Mesendoderm (in vitro differentiated cells): ENCODE measurements around the gene PPP2R5C.

Experiments
- DNase-seq: peaks from one replicate; pipeline ENCODE4 v3.0.0; 2013
- H2AK5ac ChIP-seq: 2 replicates; pipeline ENCODE4 v1.6.1; 2013; ENCODE audit warnings: low read length, inconsistent platforms
- H2BK120ac ChIP-seq: 2 replicates; pipeline ENCODE4 v1.6.1; 2013; ENCODE audit warnings: low read depth, mild to moderate bottlenecking, low read length, moderate library complexity, mixed read lengths
- H2BK15ac ChIP-seq: replicated peaks from 2 replicates; pipeline ENCODE4 v1.6.1; 2013; ENCODE audit warnings: low read depth, mild to moderate bottlenecking, moderate library complexity
- H2BK5ac ChIP-seq: 2 replicates; pipeline ENCODE4 v1.6.1; 2013; ENCODE audit warnings: low read length, inconsistent platforms
- H3K18ac ChIP-seq: 2 replicates; pipeline ENCODE4 v1.6.1; 2013; ENCODE audit warnings: mild to moderate bottlenecking, low read length, mixed read lengths
- H3K23ac ChIP-seq: one replicate; pipeline ENCODE4 v1.6.1; 2013; ENCODE audit warnings: low read length
- H3K27ac ChIP-seq: 2 replicates; pipeline ENCODE4 v1.5.1; 2013; ENCODE audit warnings: low read depth, mild to moderate bottlenecking, inconsistent platforms, low read length, moderate library complexity
- H3K27me3 ChIP-seq: 2 replicates; pipeline ENCODE4 v1.6.1; 2013; ENCODE audit warnings: low read length, control low read depth, mild to moderate bottlenecking, inconsistent platforms; ENCODE audit not compliant: insufficient read depth, poor library complexity
- H3K36me3 ChIP-seq: 2 replicates; pipeline ENCODE4 v1.6.1; 2013; ENCODE audit warnings: low read length, inconsistent platforms; ENCODE audit not compliant: control insufficient read depth, insufficient read depth
- H3K4ac ChIP-seq: one replicate; pipeline ENCODE4 v1.6.1; 2013; ENCODE audit warnings: low read depth, mild to moderate bottlenecking, low read length, moderate library complexity
- H3K4me1 ChIP-seq: 2 replicates; pipeline ENCODE4 v1.6.1; 2013; ENCODE audit warnings: low read depth, low read length, inconsistent platforms; ENCODE audit not compliant: control insufficient read depth
- H3K4me2 ChIP-seq: 2 replicates; pipeline ENCODE4 v1.6.1; 2013; ENCODE audit warnings: low read length
- H3K4me3 ChIP-seq: 2 replicates; pipeline ENCODE4 v1.5.1; 2013; ENCODE audit warnings: mild to moderate bottlenecking, low read length
- H3K56ac ChIP-seq: one replicate; pipeline ENCODE4 v1.6.1; 2013; ENCODE audit warnings: low read length
- H3K79me1 ChIP-seq: 2 replicates; pipeline ENCODE4 v1.6.1; 2013; ENCODE audit warnings: low read length, inconsistent platforms
- H3K79me2 ChIP-seq: 2 replicates; pipeline ENCODE4 v1.6.1; 2013; ENCODE audit warnings: mild to moderate bottlenecking, low read length; ENCODE audit not compliant: control insufficient read depth, insufficient read depth
- H3K9ac ChIP-seq: 2 replicates; pipeline ENCODE4 v1.6.1; 2013; ENCODE audit warnings: low read length, inconsistent platforms
- H4K5ac ChIP-seq: one replicate; pipeline ENCODE4 v1.6.1; 2013; ENCODE audit warnings: low read length
- H4K8ac ChIP-seq: one replicate; pipeline ENCODE4 v1.6.1; 2013; ENCODE audit warnings: low read depth, mild to moderate bottlenecking, control low read depth, low read length, moderate library complexity
- WGBS: extraction: QIAGEN DNeasy Blood & Tissue Kit; methylation state at CpG from one replicate; pipeline ENCODE4 v1.1.7; 2013; ENCODE audit warnings: low lambda C conversion rate, missing lambda C conversion rate; ENCODE audit not compliant: insufficient coverage; ENCODE audit errors: extremely low coverage; 5-methylcytosine and 5-hydroxymethylcytosine counted together

PPP2R5C gene

DNA sequence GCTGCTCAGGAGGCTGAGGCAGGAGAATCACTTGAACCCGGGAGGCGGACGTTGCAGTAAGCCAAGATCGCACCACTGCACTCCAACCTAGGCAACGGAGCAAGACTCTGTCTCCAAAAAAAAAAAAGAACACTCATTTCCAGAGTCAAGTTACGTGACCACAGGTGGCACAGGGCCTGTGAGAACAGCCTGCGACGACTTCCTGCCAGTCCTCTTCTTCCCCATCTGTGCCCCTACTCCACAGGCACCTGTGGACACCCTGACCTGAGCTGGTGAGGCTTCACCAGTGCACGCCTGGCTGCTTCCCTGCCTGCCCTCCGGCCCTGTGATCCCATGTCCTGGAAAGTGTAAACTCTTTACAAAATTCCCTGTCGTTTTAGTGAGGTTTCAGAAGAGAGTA lies 77.7 kb downstream of the PPP2R5C start:
- H3K4me2 ChIP-seq: no peak overlapping the region
- no peak overlapping the region for H3K4ac ChIP-seq
- no peak overlapping the region for H4K5ac ChIP-seq
- no peak overlapping the region for H3K18ac ChIP-seq
- no peak for DNase-seq
- no peak overlapping the region for H3K9ac ChIP-seq
- no peak overlapping the region for H3K23ac ChIP-seq
- H2AK5ac ChIP-seq: no peak overlapping the region
- no peak overlapping the region for H2BK120ac ChIP-seq
- H3K56ac ChIP-seq: no peak overlapping the region
- H3K4me3 ChIP-seq: no peak overlapping the region
- WGBS: no CpG with 5 or more reads among the region's 11 CpGs
- no peaks in the 10 kb centered on the region for H3K36me3 ChIP-seq
- peaks cover 2% of the 10 kb centered on the region for H3K4me1 ChIP-seq
- H3K79me1 ChIP-seq: peaks cover 23% of the 10 kb centered on the region
- H2BK15ac ChIP-seq: no peak overlapping the region
- H3K27me3 ChIP-seq: no peaks in the 10 kb centered on the region
- no peak overlapping the region for H3K27ac ChIP-seq
- peaks cover 10% of the 10 kb centered on the region for H3K79me2 ChIP-seq
- H4K8ac ChIP-seq: no peak overlapping the region
- no peak overlapping the region for H2BK5ac ChIP-seq

DNA sequence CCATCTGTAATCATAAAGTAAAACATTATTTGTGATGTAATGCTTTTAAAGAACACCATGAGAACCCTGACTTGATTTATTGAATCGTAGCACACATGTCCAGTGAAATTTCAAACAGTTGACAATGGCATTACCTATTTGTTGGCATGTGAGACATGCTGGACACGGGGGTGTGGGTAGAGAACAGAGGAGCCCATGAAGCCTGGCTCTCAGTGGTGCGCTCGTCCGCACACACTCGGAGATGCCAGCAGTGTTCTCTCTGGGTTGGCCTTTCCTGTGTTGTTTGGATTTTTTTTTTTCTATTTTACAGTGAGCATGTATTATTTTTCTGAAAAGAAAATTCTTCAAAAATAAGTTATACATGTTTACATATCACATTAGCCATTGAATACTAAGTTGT lies 78.2 kb downstream of the PPP2R5C start:
- no peak overlapping the region for H3K4ac ChIP-seq
- DNase-seq: no peak
- H2AK5ac ChIP-seq: no peak overlapping the region
- H3K36me3 ChIP-seq: no peaks in the 10 kb centered on the region
- no CpG with 5 or more reads among the region's 6 CpGs for WGBS
- no peak overlapping the region for H3K4me3 ChIP-seq
- H3K27me3 ChIP-seq: no peaks in the 10 kb centered on the region
- H3K79me1 ChIP-seq: peaks cover 24% of the 10 kb centered on the region
- H3K27ac ChIP-seq: no peak overlapping the region
- no peak overlapping the region for H2BK15ac ChIP-seq
- H4K8ac ChIP-seq: no peak overlapping the region
- H3K56ac ChIP-seq: no peak overlapping the region
- H3K23ac ChIP-seq: no peak overlapping the region
- no peak overlapping the region for H4K5ac ChIP-seq
- H3K79me2 ChIP-seq: peaks cover 9% of the 10 kb centered on the region
- no peak overlapping the region for H2BK120ac ChIP-seq
- no peak overlapping the region for H3K4me2 ChIP-seq
- H2BK5ac ChIP-seq: no peak overlapping the region
- H3K4me1 ChIP-seq: peaks cover 2% of the 10 kb centered on the region
- no peak overlapping the region for H3K9ac ChIP-seq
- H3K18ac ChIP-seq: no peak overlapping the region

DNA sequence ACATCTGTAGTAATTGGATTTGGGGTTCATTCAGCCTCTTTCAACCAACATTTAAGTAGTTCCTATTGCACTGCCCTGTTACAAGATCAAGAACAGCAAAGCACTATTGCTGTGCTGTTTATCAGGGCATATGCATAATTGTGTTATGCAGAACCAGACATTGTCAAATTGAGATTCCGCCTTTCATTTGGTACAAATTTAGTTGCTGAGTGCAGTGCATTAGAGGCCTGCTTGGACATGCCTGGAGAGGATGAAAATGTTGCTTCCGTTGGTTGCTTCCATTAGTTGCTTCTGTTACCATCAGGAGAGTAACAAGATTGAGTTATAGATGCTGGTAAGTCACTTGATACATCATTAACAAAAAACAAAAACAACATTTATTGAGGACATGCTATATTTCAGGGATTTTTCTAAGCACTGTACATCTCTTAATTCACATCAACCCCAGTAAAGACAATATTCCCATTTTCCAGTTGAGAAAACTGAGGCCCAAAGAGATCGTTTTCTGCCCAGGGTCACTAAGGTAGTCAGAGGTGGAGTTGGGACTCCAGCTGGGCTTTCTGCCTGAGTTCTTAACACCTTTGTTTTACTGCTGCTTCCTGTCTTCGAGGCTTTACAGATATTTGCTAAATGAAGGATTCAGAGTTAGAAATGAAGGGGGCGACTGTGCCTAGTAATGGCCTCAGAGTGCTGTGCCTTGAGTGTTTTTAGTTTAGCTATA lies 79.3 kb downstream of the PPP2R5C start:
- WGBS: no CpG with 5 or more reads among the region's 5 CpGs
- Histone ChIP-seq H2BK5ac (no peak overlapping the region), H3K27ac (no peak overlapping the region), H3K4me1 (peaks cover 2% of the 10 kb centered on the region), H3K79me2 (peaks cover 7% of the 10 kb centered on the region), H3K36me3 (no peaks in the 10 kb centered on the region), H3K27me3 (no peaks in the 10 kb centered on the region), H3K9ac (no peak overlapping the region), H3K4ac (no peak overlapping the region), H3K56ac (no peak overlapping the region), H3K79me1 (peaks cover 19% of the 10 kb centered on the region), H2BK15ac (no peak overlapping the region), H3K23ac (no peak overlapping the region), H4K5ac (no peak overlapping the region), H3K4me3 (no peak overlapping the region), H2AK5ac (no peak overlapping the region), H3K18ac (no peak overlapping the region), H3K4me2 (no peak overlapping the region), H2BK120ac (no peak overlapping the region), H4K8ac (no peak overlapping the region)
- DNase-seq: peak; percentile 44

DNA sequence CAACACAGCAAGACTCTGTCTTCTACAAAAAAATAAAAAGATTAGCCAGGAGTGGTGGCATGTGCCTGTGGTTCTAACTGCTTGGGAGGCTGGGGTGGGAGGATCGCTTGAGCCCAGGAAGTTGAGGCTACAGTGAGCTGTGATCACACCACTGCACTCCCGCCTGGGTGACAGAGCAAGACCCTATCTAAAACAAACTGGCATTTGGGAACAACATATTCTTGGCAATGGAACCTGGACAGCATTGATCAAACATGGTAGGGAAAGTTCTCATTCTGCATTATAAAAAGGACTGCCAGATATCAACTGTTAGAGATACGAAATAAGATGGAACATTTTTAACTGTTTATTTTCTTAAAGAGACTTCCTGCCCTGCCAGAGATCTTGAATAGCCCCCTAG lies 81.5 kb downstream of the PPP2R5C start:
- no CpG with 5 or more reads among the region's 3 CpGs for WGBS

DNA sequence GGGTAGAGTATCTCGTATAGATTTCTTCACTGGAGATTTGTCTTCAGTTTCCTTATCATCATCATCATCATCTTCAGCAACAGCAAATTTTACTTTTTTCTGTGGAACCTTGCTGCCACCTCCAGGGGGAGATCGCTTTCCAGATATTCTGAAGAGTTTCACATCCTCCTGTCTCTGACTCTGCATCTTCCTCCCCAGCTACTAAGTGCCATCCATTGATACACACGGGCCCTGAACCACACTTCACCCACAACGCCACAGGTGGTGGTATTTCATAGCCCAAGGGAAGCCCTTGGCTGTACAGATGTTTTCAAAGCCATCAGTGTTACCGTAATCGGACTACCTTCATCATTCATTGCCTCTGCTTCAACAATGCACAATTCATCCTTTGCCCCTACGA lies 82.2 kb downstream of the PPP2R5C start:
- H3K36me3 ChIP-seq: no peaks in the 10 kb centered on the region
- H3K4me3 ChIP-seq: no peak overlapping the region
- H3K4me1 ChIP-seq: peaks cover 2% of the 10 kb centered on the region
- peak; percentile 30 for DNase-seq
- H3K18ac ChIP-seq: no peak overlapping the region
- H2BK15ac ChIP-seq: no peak overlapping the region
- H2BK5ac ChIP-seq: no peak overlapping the region
- WGBS: no CpG with 5 or more reads among the region's 7 CpGs
- H3K9ac ChIP-seq: no peak overlapping the region
- H3K79me1 ChIP-seq: peaks cover 16% of the 10 kb centered on the region
- H4K5ac ChIP-seq: no peak overlapping the region
- peaks cover 4% of the 10 kb centered on the region for H3K79me2 ChIP-seq
- H3K56ac ChIP-seq: no peak overlapping the region
- no peak overlapping the region for H3K23ac ChIP-seq
- no peak overlapping the region for H3K4ac ChIP-seq
- no peak overlapping the region for H2BK120ac ChIP-seq
- H2AK5ac ChIP-seq: no peak overlapping the region
- H3K27ac ChIP-seq: no peak overlapping the region
- H3K27me3 ChIP-seq: no peaks in the 10 kb centered on the region
- no peak overlapping the region for H3K4me2 ChIP-seq
- H4K8ac ChIP-seq: no peak overlapping the region

More for the DNA sequence above, 81.5 kb downstream of the PPP2R5C start:
- no peak for DNase-seq
- Histone ChIP-seq H2BK120ac (no peak overlapping the region), H3K9ac (no peak overlapping the region), H3K23ac (no peak overlapping the region), H4K5ac (no peak overlapping the region), H3K36me3 (no peaks in the 10 kb centered on the region), H2BK15ac (no peak overlapping the region), H3K4me2 (no peak overlapping the region), H3K56ac (no peak overlapping the region), H3K79me2 (peaks cover 4% of the 10 kb centered on the region), H3K18ac (no peak overlapping the region), H3K27ac (no peak overlapping the region), H4K8ac (no peak overlapping the region), H3K4me1 (peaks cover 2% of the 10 kb centered on the region), H3K4me3 (no peak overlapping the region), H3K4ac (no peak overlapping the region), H2BK5ac (no peak overlapping the region), H3K79me1 (peaks cover 17% of the 10 kb centered on the region), H2AK5ac (no peak overlapping the region), H3K27me3 (no peaks in the 10 kb centered on the region)

DNA sequence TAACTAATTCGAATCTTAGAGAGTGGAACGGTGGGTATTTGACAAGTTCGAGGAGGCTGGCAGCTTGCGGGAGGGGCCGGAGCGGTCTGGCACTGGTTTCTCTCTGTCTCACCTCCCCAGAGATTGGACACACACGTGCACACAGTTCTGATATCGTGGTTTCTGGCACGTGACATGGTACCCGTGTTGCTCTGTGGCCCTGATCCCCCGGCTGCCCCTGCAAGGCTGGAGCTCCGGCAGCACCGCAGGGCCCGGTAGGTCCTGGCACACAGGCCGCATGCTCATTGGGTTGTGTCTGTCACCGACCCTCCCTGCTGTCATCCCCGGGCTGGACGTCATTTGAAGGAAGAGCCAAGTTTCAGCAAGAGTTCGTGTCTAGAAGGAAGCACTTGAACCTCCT lies 82.7 kb downstream of the PPP2R5C start:
- no CpG with 5 or more reads among the region's 19 CpGs for WGBS
- Histone ChIP-seq H2BK5ac (no peak overlapping the region), H3K79me2 (peaks cover 7% of the 10 kb centered on the region), H3K23ac (no peak overlapping the region), H3K18ac (no peak overlapping the region), H4K5ac (no peak overlapping the region), H3K9ac (no peak overlapping the region), H3K4me2 (no peak overlapping the region), H4K8ac (no peak overlapping the region), H2AK5ac (no peak overlapping the region), H3K36me3 (no peaks in the 10 kb centered on the region), H3K4me1 (peaks cover 2% of the 10 kb centered on the region), H3K27ac (no peak overlapping the region), H3K4ac (no peak overlapping the region), H3K4me3 (no peak overlapping the region), H2BK120ac (no peak overlapping the region), H3K56ac (no peak overlapping the region), H3K27me3 (no peaks in the 10 kb centered on the region), H3K79me1 (peaks cover 20% of the 10 kb centered on the region), H2BK15ac (no peak overlapping the region)
- no peak for DNase-seq
